Stimulated activated CD8-positive, alpha-beta memory T cell treated with anti-CD3 and anti-CD28 coated beads, Interleukin-7, amount 100 ng/mL, for 24 hours (primary cell): Measurements from ENCODE around the gene QKI.

ENCODE experiments used
- DNase-seq: peaks from one replicate; pipeline ENCODE4 v3.0.0-alpha.2; 2020; ENCODE audit warnings: low read depth

Gene QKI

GRCh38 chr6:163613668-163614067 is 199.2 kb downstream of the QKI start:
- no peak for DNase-seq

- no peak for DNase-seq
Measured at GRCh38 chr6:163616452-163616851, 201.9 kb downstream of the QKI start.

- no peak for DNase-seq
Measured at GRCh38 chr6:163617549-163617948, 203.0 kb downstream of the QKI start.

GRCh38 chr6:163620101-163620500 is 205.6 kb downstream of the QKI start:
- no peak for DNase-seq

- no peak for DNase-seq
Measured at GRCh38 chr6:163620670-163621330, 206.3 kb downstream of the QKI start.

- no peak for DNase-seq
Measured at GRCh38 chr6:163625265-163625664, 210.7 kb downstream of the QKI start.

- DNase-seq = no peak
Measured at GRCh38 chr6:163626073-163626867, 211.8 kb downstream of the QKI start.

GRCh38 chr6:163627274-163628062 is 212.9 kb downstream of the QKI start:
- DNase-seq = no peak
